ENCODE results near the gene BLOC1S6. TPM values are rescaled to one million over a fixed set of nuclear protein-coding genes. Genes with fewer than 3 reads are reported as not detected.

Gene BLOC1S6
- total and polyA plus RNA-seq, 9 of the 15 experiments (the other 6 are each of a cell fraction or from before 2014, with no cell fraction given), result 18.2 to 72.4 (median 38.4) TPM

- peak in 1 of 2 experiments; percentile 13; a peak in 1 of 4 replicates for TF ChIP-seq RAD21 (CRISPR knock-in tag; conservative IDR thresholded peaks at IDR 0.05 in 1 of 2, IDR thresholded peaks at IDR 0.05 in 1 of 2)
- TF ChIP-seq TCF7L2 (IDR thresholded peaks at IDR 0.05; ENCODE audit: low read depth, low read length), result no peak
- peak; percentile 75 for TF ChIP-seq PPARD (CRISPR knock-in tag; IDR thresholded peaks at IDR 0.05)
- TF ChIP-seq DPF2 (IDR thresholded peaks at IDR 0.05), result peak; percentile 56; the same call in 1 of the 2 replicates
- no peak for TF ChIP-seq DLX4 (CRISPR knock-in tag; IDR thresholded peaks at IDR 0.05)
- TF ChIP-seq SUPT5H (IDR thresholded peaks at IDR 0.05), result no peak
- TF ChIP-seq FUS (optimal IDR thresholded peaks at IDR 0.05; ENCODE audit: low read depth, low read length), result no peak
- TF ChIP-seq DMBX1 (CRISPR knock-in tag; IDR thresholded peaks at IDR 0.05; ENCODE audit: borderline replicate concordance), result peak; percentile 99
- TF ChIP-seq HMGN3 (IDR thresholded peaks at IDR 0.05; ENCODE audit: borderline replicate concordance, extremely low read depth, insufficient read length, low read depth, low read length), result no peak
- no peak for TF ChIP-seq CBFA2T2 (conservative IDR thresholded peaks at IDR 0.05)
- no peak for TF ChIP-seq ILF3 (IDR thresholded peaks at IDR 0.05; ENCODE audit: borderline replicate concordance)
- peak; percentile 95 for TF ChIP-seq ZNF239 (CRISPR knock-in tag; IDR thresholded peaks at IDR 0.05)
- TF ChIP-seq HMGXB4 (CRISPR knock-in tag; IDR thresholded peaks at IDR 0.05), result no peak
- TF ChIP-seq STAG1 (CRISPR knock-in tag; IDR thresholded peaks at IDR 0.05; ENCODE audit: borderline replicate concordance), result no peak
- TF ChIP-seq SRF (CRISPR knock-in tag; IDR thresholded peaks at IDR 0.05), result peak; percentile 92 to 99
- peak in 1 of 3 experiments; percentile 26 for TF ChIP-seq YY1 (IDR thresholded peaks at IDR 0.05; ENCODE audit: borderline replicate concordance in 1 of 3, control insufficient read depth in 1 of 3, extremely low read depth in 1 of 3, insufficient read depth in 3 of 3, insufficient read length in 1 of 3, insufficient replicate concordance in 2 of 3, low read depth in 1 of 3, low read length in 2 of 3)
- peak; percentile 98 for TF ChIP-seq PTTG1 (tag; IDR thresholded peaks at IDR 0.05; ENCODE audit: low read depth)
- TF ChIP-seq ZBED1 (IDR thresholded peaks at IDR 0.05), result no peak
- 0 out of 2 replicates have a peak, but pooled peaks have one; percentile 84 for TF ChIP-seq ZNF212 (CRISPR knock-in tag; IDR thresholded peaks at IDR 0.05)
- TF ChIP-seq ZNF395 (CRISPR knock-in tag; IDR thresholded peaks at IDR 0.05), result peak; percentile 100
- TF ChIP-seq CHCHD3 (CRISPR knock-in tag; IDR thresholded peaks at IDR 0.05), result no peak
- TF ChIP-seq MCM2 (IDR thresholded peaks at IDR 0.05; ENCODE audit: low read depth), result no peak
- TF ChIP-seq MECOM (CRISPR knock-in tag; IDR thresholded peaks at IDR 0.05), result peak; percentile 94
- TF ChIP-seq CREB1 (IDR thresholded peaks at IDR 0.05), result no peak
- TF ChIP-seq CREB1 (CRISPR knock-in tag; IDR thresholded peaks at IDR 0.05), result no peak
- TF ChIP-seq ZNF324 (CRISPR knock-in tag; IDR thresholded peaks at IDR 0.05), result peak; percentile 80
These were observed 3.2 kb upstream of the BLOC1S6 start (continued) for GRCh38 chr15:45583731-45584639.

All from K562 (cell line).